ENCODE data around the gene ABTB2.

DNA sequence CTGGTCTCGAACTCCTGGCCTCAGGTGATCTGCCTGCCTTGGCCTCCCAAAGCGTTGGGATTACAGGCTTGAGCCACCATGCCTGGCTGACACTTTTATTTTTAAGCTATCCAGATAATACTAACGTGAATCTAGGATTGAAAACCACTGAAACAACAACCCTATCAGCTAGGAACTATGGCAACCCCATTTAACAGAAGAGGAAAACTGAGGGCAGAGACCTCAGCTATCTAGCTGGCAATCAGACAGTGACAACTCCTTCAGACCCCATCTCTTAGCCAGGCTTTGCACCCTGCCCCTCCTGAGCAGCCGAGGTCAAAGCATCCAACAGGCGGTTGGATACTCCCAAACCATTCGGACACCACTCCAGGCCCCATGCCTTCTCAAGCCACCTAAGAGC is 14.1 kb downstream of the ABTB2 start:
- TF ChIP-seq, protein P1, sequence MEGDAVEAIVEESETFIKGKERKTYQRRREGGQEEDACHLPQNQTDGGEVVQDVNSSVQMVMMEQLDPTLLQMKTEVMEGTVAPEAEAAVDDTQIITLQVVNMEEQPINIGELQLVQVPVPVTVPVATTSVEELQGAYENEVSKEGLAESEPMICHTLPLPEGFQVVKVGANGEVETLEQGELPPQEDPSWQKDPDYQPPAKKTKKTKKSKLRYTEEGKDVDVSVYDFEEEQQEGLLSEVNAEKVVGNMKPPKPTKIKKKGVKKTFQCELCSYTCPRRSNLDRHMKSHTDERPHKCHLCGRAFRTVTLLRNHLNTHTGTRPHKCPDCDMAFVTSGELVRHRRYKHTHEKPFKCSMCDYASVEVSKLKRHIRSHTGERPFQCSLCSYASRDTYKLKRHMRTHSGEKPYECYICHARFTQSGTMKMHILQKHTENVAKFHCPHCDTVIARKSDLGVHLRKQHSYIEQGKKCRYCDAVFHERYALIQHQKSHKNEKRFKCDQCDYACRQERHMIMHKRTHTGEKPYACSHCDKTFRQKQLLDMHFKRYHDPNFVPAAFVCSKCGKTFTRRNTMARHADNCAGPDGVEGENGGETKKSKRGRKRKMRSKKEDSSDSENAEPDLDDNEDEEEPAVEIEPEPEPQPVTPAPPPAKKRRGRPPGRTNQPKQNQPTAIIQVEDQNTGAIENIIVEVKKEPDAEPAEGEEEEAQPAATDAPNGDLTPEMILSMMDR (IDR thresholded peaks at IDR 0.05), result no peak
- no peak for TF ChIP-seq POLR2A (IDR thresholded peaks at IDR 0.05)

Data from Peyer's patch (tissue), 4 donors.